Fibroblast of pulmonary artery (primary cell): ENCODE measurements around the gene ACAA2.

Experiments
- DNase-seq: peaks from one replicate; pipeline ENCODE4 v3.0.0-alpha.2; 2010; ENCODE audit warnings: low read depth
- H3K4me3 ChIP-seq: replicated peaks from 2 replicates; pipeline ENCODE4 v1.5.1; 2011; ENCODE audit warnings: low read depth, mild to moderate bottlenecking, control low read depth, low read length, moderate library complexity
- TF ChIP-seq, protein P1 (sequence below): IDR thresholded peaks from 2 replicates; pipeline ENCODE4 v1.5.1; 2011; ENCODE audit warnings: mild to moderate bottlenecking, control low read depth, low read length, inconsistent platforms; ENCODE audit errors: missing control alignments

ACAA2 gene

DNA sequence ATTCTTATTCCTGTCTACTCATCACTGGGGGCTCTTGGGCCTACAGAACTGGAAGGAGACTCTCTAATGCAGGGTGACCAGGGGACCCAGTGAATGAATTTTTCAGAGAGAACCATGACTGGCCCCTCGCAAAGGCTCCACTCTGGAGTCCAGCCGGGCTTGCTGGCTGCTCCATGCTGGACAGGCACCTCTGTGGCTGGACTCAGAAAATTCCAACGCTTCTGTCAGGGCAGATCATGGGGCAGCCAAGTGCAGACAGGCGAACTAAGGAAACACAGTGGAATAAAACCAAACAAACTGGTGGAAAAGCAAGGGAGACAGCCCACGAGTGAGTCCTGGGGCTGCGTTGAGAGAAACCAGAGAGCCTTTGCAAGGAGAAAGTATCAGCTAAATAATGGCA, 57.2 kb downstream of the ACAA2 start:
- TF ChIP-seq, protein P1, sequence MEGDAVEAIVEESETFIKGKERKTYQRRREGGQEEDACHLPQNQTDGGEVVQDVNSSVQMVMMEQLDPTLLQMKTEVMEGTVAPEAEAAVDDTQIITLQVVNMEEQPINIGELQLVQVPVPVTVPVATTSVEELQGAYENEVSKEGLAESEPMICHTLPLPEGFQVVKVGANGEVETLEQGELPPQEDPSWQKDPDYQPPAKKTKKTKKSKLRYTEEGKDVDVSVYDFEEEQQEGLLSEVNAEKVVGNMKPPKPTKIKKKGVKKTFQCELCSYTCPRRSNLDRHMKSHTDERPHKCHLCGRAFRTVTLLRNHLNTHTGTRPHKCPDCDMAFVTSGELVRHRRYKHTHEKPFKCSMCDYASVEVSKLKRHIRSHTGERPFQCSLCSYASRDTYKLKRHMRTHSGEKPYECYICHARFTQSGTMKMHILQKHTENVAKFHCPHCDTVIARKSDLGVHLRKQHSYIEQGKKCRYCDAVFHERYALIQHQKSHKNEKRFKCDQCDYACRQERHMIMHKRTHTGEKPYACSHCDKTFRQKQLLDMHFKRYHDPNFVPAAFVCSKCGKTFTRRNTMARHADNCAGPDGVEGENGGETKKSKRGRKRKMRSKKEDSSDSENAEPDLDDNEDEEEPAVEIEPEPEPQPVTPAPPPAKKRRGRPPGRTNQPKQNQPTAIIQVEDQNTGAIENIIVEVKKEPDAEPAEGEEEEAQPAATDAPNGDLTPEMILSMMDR = no peak
- no peak for DNase-seq
- no peak overlapping the region for H3K4me3 ChIP-seq

DNA sequence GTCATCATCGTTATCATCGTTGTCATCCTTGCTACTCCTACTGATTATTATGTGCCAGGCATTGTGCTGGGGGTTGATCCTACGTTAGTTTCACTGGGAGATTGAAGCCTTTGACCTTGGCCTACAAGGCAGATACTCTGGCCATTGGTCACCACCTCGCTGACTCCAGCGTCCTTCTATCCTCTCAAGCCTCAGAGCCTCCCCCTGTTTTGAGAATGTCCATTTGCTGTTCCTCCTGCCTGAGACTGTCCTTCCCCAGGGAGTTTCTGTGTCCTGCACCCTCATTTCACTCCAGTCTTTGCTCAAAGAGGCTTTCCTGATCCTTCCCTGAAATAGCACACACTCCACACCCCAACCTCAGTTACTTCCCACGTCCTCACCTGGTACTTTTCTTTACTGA, 57.8 kb downstream of the ACAA2 start:
- H3K4me3 ChIP-seq = no peak overlapping the region
- DNase-seq = no peak
- TF ChIP-seq, protein P1 = no peak

DNA sequence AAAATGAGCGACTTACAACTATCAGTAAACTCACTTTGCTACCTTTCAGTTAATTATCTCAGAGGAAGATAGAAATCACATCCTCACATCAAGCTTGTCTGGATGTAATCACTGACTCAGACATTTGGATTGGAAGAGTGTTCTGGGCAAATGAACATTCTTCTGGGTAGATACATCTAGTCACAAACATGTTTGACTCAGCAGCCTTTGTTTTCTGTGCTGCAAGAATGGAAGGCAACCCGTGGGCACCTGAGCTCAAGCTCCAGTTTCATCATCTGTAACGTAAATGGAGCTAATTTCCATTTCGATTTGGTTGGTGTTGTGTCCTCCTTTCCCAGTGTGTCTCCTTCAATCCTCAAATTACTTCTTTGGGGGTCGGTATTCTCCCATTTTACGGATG, 58.5 kb downstream of the ACAA2 start:
- DNase-seq = peak; percentile 45
- no peak overlapping the region for H3K4me3 ChIP-seq
- TF ChIP-seq, protein P1 = no peak

DNA sequence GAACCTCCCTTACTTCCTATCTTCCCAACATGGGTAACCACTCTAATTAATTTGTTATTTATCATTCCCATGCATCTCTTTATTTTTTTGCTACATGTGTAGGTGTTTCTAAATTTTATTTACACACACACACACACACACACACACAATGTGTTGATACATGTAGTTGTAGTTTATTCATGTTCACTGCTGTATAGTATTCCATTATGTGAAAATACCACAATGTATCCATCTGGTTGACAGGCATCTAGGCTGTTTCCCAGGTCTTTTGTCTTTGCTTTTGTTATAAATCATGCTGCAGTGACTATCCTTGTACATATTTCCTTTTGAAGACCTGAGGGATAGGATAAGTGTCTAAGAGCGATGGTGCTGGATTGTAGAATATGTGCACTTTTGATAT, 59.7 kb downstream of the ACAA2 start:
- TF ChIP-seq, protein P1 = no peak
- DNase-seq = no peak
- H3K4me3 ChIP-seq = no peak overlapping the region

DNA sequence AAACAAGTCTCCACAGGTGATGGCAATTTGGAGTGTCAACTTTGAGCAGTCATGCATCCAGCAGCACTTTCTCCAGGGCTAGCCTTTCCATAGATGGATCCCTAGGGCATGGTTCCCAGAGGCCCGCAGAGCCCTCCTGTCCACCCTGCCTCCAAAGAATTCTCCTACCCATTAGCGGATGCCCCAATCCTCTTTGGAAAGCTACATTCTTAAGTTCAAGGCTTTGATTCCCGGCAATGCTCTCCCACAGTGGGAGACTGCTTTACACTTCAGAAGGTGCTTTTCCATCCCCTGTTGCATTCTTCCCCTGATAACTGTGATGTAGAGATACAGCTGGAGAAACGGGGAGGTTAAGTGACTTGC, 61.3 kb downstream of the ACAA2 start:
- H3K4me3 ChIP-seq = no peak overlapping the region
- TF ChIP-seq, protein P1 = no peak
- DNase-seq = no peak

DNA sequence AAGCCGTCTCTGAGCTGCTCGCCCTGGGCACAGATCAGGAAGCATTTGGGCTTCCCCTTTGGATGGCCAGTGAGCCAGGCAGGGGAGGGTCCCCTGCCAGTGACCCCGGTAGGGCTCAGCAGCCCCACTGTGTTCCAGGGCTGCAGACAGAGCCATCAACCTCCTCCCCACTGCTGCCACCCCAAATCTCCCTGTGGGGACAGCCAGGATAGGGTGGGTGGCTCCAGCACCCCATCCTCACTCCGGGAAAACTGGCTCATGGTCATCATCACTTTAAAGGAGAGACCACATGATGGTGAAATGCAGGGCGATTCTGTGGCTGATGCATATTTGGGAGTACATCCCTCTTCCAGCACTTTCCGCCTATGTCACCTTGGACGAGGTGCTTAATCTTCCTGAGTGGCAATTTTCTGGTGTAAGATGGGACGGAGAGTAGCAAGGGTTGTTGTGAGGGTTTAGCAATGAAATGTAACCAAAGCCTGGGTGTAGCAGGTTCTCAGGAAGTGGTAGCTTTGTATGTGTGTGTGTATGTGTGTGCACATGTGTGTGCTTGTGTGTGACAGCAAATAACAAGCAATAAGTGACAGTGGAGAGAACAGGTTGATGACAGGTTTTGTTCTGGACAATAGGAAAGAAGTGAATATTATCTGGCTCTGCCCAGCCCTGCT, 61.8 kb downstream of the ACAA2 start:
- no peak overlapping the region for H3K4me3 ChIP-seq
- TF ChIP-seq, protein P1 = no peak
- DNase-seq = no peak

DNA sequence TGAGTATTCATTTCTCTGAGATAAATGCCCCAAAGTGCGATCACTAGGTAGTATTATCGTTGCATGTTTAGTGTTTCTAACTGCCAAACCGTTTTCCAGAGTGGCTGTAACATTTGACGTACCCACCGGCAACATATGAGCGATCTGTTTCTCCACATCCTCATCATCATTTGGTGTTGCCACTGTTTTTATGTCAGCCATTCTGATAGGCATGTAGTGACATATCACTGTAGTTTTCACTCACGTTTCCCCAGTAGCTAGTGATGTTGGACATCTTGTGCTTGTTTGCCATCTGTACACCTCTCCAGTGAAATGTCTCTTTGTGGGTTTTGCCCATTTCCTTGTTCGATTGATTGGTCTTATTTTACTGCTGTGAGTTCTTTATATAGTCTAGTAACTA, 63.8 kb downstream of the ACAA2 start:
- H3K4me3 ChIP-seq = no peak overlapping the region
- DNase-seq = no peak
- TF ChIP-seq, protein P1 = no peak
